Astrocyte (in vitro differentiated cells and primary cell): ENCODE measurements around the gene TANGO2. TPM values are rescaled to one million over a fixed set of nuclear protein-coding genes. Genes with fewer than 3 reads are reported as not detected.
A peak's percentile ranks its signal among the peaks of the same experiment; 100 is the strongest.

Source experiments
- DNase-seq: peaks from one replicate; pipeline ENCODE4 v3.0.0-alpha.2; 2010; ENCODE audit warnings: low read depth
- FAIRE-seq: peaks from 2 replicates; lab custom pipeline; 2011; peaks lifted over from hg19 to GRCh38; lab: Jason Lieb, UNC
- H2AFZ ChIP-seq: 2 replicates; pipeline ENCODE4 v1.6.0; 2012; ENCODE audit warnings: low read depth, low read length, inconsistent platforms
- H3K27ac ChIP-seq: 2 replicates; pipeline ENCODE4 v1.5.1; 2011; ENCODE audit warnings: low read depth, low read length, inconsistent platforms
- H3K27me3 ChIP-seq: 2 replicates; pipeline ENCODE4 v1.6.0; 2011; ENCODE audit warnings: low read length, inconsistent platforms; ENCODE audit not compliant: insufficient read depth
- H3K36me3 ChIP-seq: 2 replicates; pipeline ENCODE4 v1.5.1; 2011; ENCODE audit warnings: low read length, inconsistent platforms; ENCODE audit not compliant: insufficient read depth
- H3K4me1 ChIP-seq: 2 replicates; pipeline ENCODE4 v1.5.1; 2011; ENCODE audit warnings: low read length, inconsistent platforms; ENCODE audit not compliant: insufficient read depth
- H3K4me2 ChIP-seq: 2 replicates; pipeline ENCODE4 v1.6.0; 2012; ENCODE audit warnings: low read length, inconsistent platforms
- H3K4me3 ChIP-seq: 2 replicates; pipeline ENCODE4 v1.5.1; 2011; ENCODE audit warnings: low read depth, mild to moderate bottlenecking, low read length, inconsistent platforms; ENCODE audit not compliant: insufficient read depth
- H3K79me2 ChIP-seq: 2 replicates; pipeline ENCODE4 v1.6.0; 2012; ENCODE audit warnings: mild to moderate bottlenecking, low read length, inconsistent platforms; ENCODE audit not compliant: insufficient read depth
- H3K9ac ChIP-seq: 2 replicates; pipeline ENCODE4 v1.6.0; 2012; ENCODE audit warnings: mild to moderate bottlenecking, low read length, inconsistent platforms
- H3K9me3 ChIP-seq: 2 replicates; pipeline ENCODE4 v1.5.1; 2012; ENCODE audit warnings: low read depth, mild to moderate bottlenecking, low read length, inconsistent platforms; ENCODE audit not compliant: insufficient read depth
- H4K20me1 ChIP-seq: 2 replicates; pipeline ENCODE4 v1.6.0; 2012; ENCODE audit warnings: low read length, inconsistent platforms; ENCODE audit not compliant: insufficient read depth
- H3K27ac Mint-ChIP-seq: one replicate; pipeline ENCODE4 v1.8.0; 2021; ENCODE audit warnings: mild to moderate bottlenecking, mixed read lengths; ENCODE audit not compliant: unreplicated experiment
- H3K27me3 Mint-ChIP-seq: one replicate; pipeline ENCODE4 v1.8.0; 2021; ENCODE audit warnings: low read depth, mixed read lengths; ENCODE audit not compliant: unreplicated experiment
- H3K36me3 Mint-ChIP-seq: one replicate; pipeline ENCODE4 v1.8.0; 2021; ENCODE audit warnings: low read depth, mixed read lengths; ENCODE audit not compliant: unreplicated experiment
- H3K4me1 Mint-ChIP-seq: one replicate; pipeline ENCODE4 v1.8.0; 2021; ENCODE audit warnings: low read depth, mixed read lengths; ENCODE audit not compliant: unreplicated experiment
- H3K4me3 Mint-ChIP-seq: one replicate; pipeline ENCODE4 v1.8.0; 2021; ENCODE audit warnings: mild to moderate bottlenecking, moderate library complexity, mixed read lengths; ENCODE audit not compliant: unreplicated experiment
- H3K9me3 Mint-ChIP-seq: one replicate; pipeline ENCODE4 v1.8.0; 2021; ENCODE audit warnings: mild to moderate bottlenecking, mixed read lengths; ENCODE audit not compliant: unreplicated experiment
- CTCF ChIP-seq: IDR thresholded peaks from 2 replicates; pipeline ENCODE4 v1.5.1; 2011; ENCODE audit warnings: low read depth, mild to moderate bottlenecking, inconsistent platforms, low read length, moderate library complexity; ENCODE audit not compliant: insufficient read depth
- EZH2 ChIP-seq: IDR thresholded peaks from 2 replicates; pipeline ENCODE4 v1.6.1; 2012; ENCODE audit warnings: mild to moderate bottlenecking, low read length, inconsistent platforms; ENCODE audit not compliant: insufficient read depth
- total RNA-seq: library from RNA; stranded (reverse); gene quantifications from 2 replicates; pipeline ENCODE4 v1.2.1, GENCODE V29; 2021

Gene TANGO2
- total RNA-seq, 1 donor from 2014 or later: 28.0 TPM

- Histone ChIP-seq H3K79me2 (peaks cover 50% of the 10 kb centered on the region), H4K20me1 (peaks cover 92% of the 10 kb centered on the region), H3K27ac (no peak overlapping the region), H3K4me3 (no peak overlapping the region), H3K36me3 (peaks cover 58% of the 10 kb centered on the region), H3K27me3 (no peaks in the 10 kb centered on the region), H3K4me2 (no peak overlapping the region), H3K4me1 (no peaks in the 10 kb centered on the region), H3K9me3 (no peaks in the 10 kb centered on the region), H3K9ac (no peak overlapping the region), H2AFZ (no peak overlapping the region)
- Mint-ChIP-seq H3K4me3 (no peak overlapping the region), H3K36me3 (peaks cover 11% of the 10 kb centered on the region), H3K4me1 (peaks cover 2% of the 10 kb centered on the region), H3K9me3 (no peaks in the 10 kb centered on the region), H3K27ac (no peak overlapping the region), H3K27me3 (no peaks in the 10 kb centered on the region)
- TF ChIP-seq EZH2 (no peak), CTCF (no peak)
- FAIRE-seq (no peak), DNase-seq (no peak)
Observed at GRCh38 chr22:20106205-20106848, 85.4 kb downstream of the TANGO2 start.

GRCh38 chr22:20106849-20107237 lies 85.9 kb downstream of the TANGO2 start:
- Histone ChIP-seq H3K27ac (no peak overlapping the region), H3K4me2 (no peak overlapping the region), H4K20me1 (peaks cover 92% of the 10 kb centered on the region), H3K4me3 (no peak overlapping the region), H3K36me3 (peaks cover 56% of the 10 kb centered on the region), H3K27me3 (no peaks in the 10 kb centered on the region), H3K4me1 (no peaks in the 10 kb centered on the region), H3K9me3 (no peaks in the 10 kb centered on the region), H3K9ac (no peak overlapping the region), H2AFZ (no peak overlapping the region), H3K79me2 (peaks cover 45% of the 10 kb centered on the region)
- H3K27ac Mint-ChIP-seq: no peak overlapping the region
- H3K9me3 Mint-ChIP-seq: no peaks in the 10 kb centered on the region
- no peak for FAIRE-seq
- H3K4me1 Mint-ChIP-seq: peaks cover 2% of the 10 kb centered on the region
- no peak for TF ChIP-seq EZH2
- TF ChIP-seq CTCF: no peak
- no peaks in the 10 kb centered on the region for H3K27me3 Mint-ChIP-seq
- H3K4me3 Mint-ChIP-seq: no peak overlapping the region
- DNase-seq: no peak
- H3K36me3 Mint-ChIP-seq: peaks cover 11% of the 10 kb centered on the region

- Histone ChIP-seq H3K9me3 (no peaks in the 10 kb centered on the region), H3K9ac (no peak overlapping the region), H3K27ac (no peak overlapping the region), H3K27me3 (no peaks in the 10 kb centered on the region), H3K36me3 (peaks cover 53% of the 10 kb centered on the region), H4K20me1 (peaks cover 93% of the 10 kb centered on the region), H3K4me2 (no peak overlapping the region), H3K79me2 (peaks cover 39% of the 10 kb centered on the region), H3K4me1 (no peaks in the 10 kb centered on the region), H3K4me3 (no peak overlapping the region), H2AFZ (no peak overlapping the region)
- no peak for FAIRE-seq
- no peak for TF ChIP-seq EZH2
- no peak for TF ChIP-seq CTCF
- no peak overlapping the region for H3K4me3 Mint-ChIP-seq
- DNase-seq: no peak
- peak overlapping the region; percentile 15 for H3K27ac Mint-ChIP-seq
- H3K36me3 Mint-ChIP-seq: peaks cover 11% of the 10 kb centered on the region
- H3K9me3 Mint-ChIP-seq: no peaks in the 10 kb centered on the region
- no peaks in the 10 kb centered on the region for H3K27me3 Mint-ChIP-seq
- H3K4me1 Mint-ChIP-seq: peaks cover 2% of the 10 kb centered on the region
Observed at GRCh38 chr22:20107471-20107901, 86.6 kb downstream of the TANGO2 start.
